ENCODE measurements around the gene RSAD1. TPM values are rescaled to one million over a fixed set of nuclear protein-coding genes. Genes with fewer than 3 reads are reported as not detected.
A peak's percentile ranks its signal among the peaks of the same experiment; 100 is the strongest.

RSAD1 gene
- total and polyA plus RNA-seq, 4 donors, result 17.2 to 54.7 (median 34.5) TPM

DNA sequence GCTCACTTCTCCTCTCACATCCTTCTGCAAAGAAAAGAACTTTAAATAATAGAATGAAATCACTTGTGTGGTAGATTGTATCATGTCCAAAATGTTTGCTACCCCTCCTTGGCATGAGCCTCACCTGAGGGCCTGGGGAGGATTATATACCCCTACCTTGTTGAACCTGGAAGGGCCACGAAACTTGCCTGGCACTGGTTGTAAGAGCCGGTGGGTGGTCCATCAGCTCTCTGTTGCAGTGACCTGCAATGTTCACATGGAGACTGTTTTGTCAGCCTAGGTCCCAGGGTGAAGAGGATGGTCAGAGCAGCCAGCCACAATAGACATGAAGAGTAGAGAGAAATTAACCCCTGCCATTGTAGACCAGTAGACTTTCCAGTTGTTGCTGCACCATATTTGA, 10.2 kb downstream of the RSAD1 start:
- H3K27me3 ChIP-seq (ENCODE audit: control insufficient read depth, insufficient read depth, low read length), result no peaks in the 10 kb centered on the region
- peaks cover 24% of the 10 kb centered on the region for H3K36me3 ChIP-seq (ENCODE audit: control insufficient read depth, insufficient read depth, low read length)
- 70% methylated on average over 2 of the region's 2 CpGs for WGBS (ENCODE audit: insufficient coverage)

DNA sequence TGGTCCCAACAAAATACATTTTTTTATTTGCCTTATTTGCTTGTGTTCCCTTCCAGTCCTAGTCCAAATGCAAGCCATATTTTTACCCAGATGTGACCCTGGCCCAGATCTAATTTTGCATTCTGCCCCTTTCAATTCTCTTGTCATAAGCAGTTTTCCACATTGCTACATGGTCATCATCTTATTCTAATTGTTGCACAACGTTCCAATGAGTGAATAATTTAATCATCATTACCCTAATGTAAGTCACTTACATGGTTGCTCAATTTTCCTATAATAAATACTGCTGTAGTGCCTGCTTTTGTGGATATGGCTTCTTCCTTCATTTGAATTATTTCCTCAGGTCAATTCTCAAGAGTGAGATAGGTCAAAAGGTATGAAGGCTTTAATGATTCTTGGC, 12.8 kb downstream of the RSAD1 start:
- Histone ChIP-seq H3K4me3 (ENCODE audit: low read depth, low read length) (no peak overlapping the region), H3K27ac (ENCODE audit: low read depth, low read length) (no peak overlapping the region)
- no CpG with 5 or more reads among the region's 1 CpG for whole genome bisulfite sequencing (ENCODE audit: insufficient coverage)

More for the DNA sequence above, 10.2 kb downstream of the RSAD1 start:
- no peak for DNase-seq (ENCODE audit: low read depth in 4 of 6, low spot score in 6 of 6)
- Histone ChIP-seq H3K4me3 (ENCODE audit: low read depth, low read length) (no peak overlapping the region), H3K27ac (ENCODE audit: low read depth, low read length) (no peak overlapping the region), H3K9me3 (ENCODE audit: control insufficient read depth, insufficient read depth, low read length) (no peaks in the 10 kb centered on the region), H3K4me1 (ENCODE audit: control insufficient read depth, insufficient read depth, low read length) (no peaks in the 10 kb centered on the region)

DNA sequence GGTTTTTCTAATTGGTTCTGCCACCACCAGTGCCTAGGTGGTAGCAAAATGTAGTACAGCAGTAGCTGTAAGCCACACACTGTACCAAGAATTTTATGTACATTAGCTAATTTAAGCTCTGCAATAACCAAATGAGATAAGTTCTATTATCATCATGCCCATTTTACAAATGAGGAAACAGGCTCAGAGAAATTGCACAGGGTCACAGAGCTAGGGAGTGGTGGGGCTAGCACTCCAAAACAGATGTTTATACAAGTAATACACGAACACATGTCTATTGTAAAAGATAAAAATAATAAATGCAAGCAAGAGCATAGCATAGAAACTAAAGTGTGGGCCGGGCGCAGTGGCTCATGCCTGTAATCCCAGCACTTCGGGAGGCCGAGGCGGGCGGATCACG, 13.6 kb downstream of the RSAD1 start:
- no peaks in the 10 kb centered on the region for H3K27me3 ChIP-seq (ENCODE audit: control insufficient read depth, insufficient read depth, low read length)
- no peak overlapping the region for H3K4me3 ChIP-seq (ENCODE audit: low read depth, low read length)
- no peaks in the 10 kb centered on the region for H3K9me3 ChIP-seq (ENCODE audit: control insufficient read depth, insufficient read depth, low read length)
- no peak overlapping the region for H3K27ac ChIP-seq (ENCODE audit: low read depth, low read length)
- WGBS (ENCODE audit: insufficient coverage), result no CpG with 5 or more reads among the region's 8 CpGs
- DNase-seq (ENCODE audit: low read depth in 4 of 6, low spot score in 6 of 6), result no peak
- peaks cover 9% of the 10 kb centered on the region for H3K36me3 ChIP-seq (ENCODE audit: control insufficient read depth, insufficient read depth, low read length)
- H3K4me1 ChIP-seq (ENCODE audit: control insufficient read depth, insufficient read depth, low read length), result no peaks in the 10 kb centered on the region

More for the DNA sequence above, 12.8 kb downstream of the RSAD1 start:
- Histone ChIP-seq H3K9me3 (ENCODE audit: control insufficient read depth, insufficient read depth, low read length) (no peaks in the 10 kb centered on the region), H3K4me1 (ENCODE audit: control insufficient read depth, insufficient read depth, low read length) (no peaks in the 10 kb centered on the region), H3K27me3 (ENCODE audit: control insufficient read depth, insufficient read depth, low read length) (no peaks in the 10 kb centered on the region), H3K36me3 (ENCODE audit: control insufficient read depth, insufficient read depth, low read length) (peaks cover 10% of the 10 kb centered on the region)
- peak in 1 of 6 donors; percentile 46 for DNase-seq (ENCODE audit: low read depth in 4 of 6, low spot score in 6 of 6)

DNA sequence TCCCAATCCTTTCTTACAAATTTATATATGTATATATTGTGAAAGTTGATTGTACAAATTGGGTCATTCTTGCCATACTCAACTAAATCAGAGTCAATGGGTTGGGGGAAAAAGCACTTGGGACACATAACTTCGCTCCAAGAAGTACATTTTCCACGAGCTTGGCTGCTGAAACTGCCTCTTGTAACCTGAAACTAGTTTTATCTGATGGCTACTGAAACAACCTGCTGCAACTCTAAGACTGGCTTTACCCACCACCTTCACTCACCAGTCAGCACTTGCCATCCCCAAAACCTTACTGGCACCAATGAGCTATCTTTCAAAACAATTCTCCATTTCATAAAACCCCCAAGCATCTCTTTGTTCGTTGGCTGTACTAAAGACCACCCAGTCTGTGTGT, 15.1 kb downstream of the RSAD1 start:
- H3K4me1 ChIP-seq (ENCODE audit: control insufficient read depth, insufficient read depth, low read length), result no peaks in the 10 kb centered on the region
- WGBS (ENCODE audit: insufficient coverage), result 60% methylated on average over 2 of the region's 3 CpGs
- H3K27ac ChIP-seq (ENCODE audit: low read depth, low read length), result no peak overlapping the region
- no peak for DNase-seq (ENCODE audit: low read depth in 4 of 6, low spot score in 6 of 6)
- no peaks in the 10 kb centered on the region for H3K9me3 ChIP-seq (ENCODE audit: control insufficient read depth, insufficient read depth, low read length)
- no peak overlapping the region for H3K4me3 ChIP-seq (ENCODE audit: low read depth, low read length)
- no peaks in the 10 kb centered on the region for H3K27me3 ChIP-seq (ENCODE audit: control insufficient read depth, insufficient read depth, low read length)
- no peaks in the 10 kb centered on the region for H3K36me3 ChIP-seq (ENCODE audit: control insufficient read depth, insufficient read depth, low read length)

DNA sequence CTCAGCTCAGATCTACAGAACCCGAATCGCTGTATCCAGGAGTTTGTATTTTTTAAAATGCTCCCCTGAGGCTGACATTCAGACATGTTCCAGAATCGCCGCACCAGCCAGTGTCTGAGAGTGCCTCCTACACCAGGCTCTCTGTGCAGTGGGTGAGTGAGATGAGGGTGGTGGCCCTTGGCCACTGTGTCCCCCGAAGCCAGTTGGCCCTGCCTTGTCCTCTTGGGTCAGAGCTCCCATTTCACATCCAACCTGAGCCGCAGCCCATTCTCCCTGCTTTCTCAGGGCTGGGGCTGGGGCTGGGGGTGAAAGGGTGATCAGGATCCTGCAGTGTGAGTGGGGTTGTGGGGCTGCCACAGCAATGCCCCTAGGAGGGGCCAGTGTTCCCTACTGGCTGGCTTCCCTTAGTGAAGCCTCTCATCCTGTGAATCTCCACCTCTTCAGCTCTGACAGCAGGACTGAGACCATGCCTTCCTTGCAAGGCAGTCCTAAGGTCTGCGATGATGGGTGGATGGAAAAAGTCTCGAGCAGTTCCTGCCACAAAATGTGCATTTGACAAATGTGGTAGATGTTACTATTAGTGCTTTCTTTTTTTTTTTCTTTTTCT, 16.7 kb downstream of the RSAD1 start:
- no peaks in the 10 kb centered on the region for H3K9me3 ChIP-seq (ENCODE audit: control insufficient read depth, insufficient read depth, low read length)
- H3K4me1 ChIP-seq (ENCODE audit: control insufficient read depth, insufficient read depth, low read length), result no peaks in the 10 kb centered on the region
- H3K27me3 ChIP-seq (ENCODE audit: control insufficient read depth, insufficient read depth, low read length), result no peaks in the 10 kb centered on the region
- DNase-seq (ENCODE audit: low read depth in 4 of 6, low spot score in 6 of 6), result no peak
- 92% methylated on average over 2 of the region's 8 CpGs for WGBS (ENCODE audit: insufficient coverage)
- H3K27ac ChIP-seq (ENCODE audit: low read depth, low read length), result no peak overlapping the region
- H3K36me3 ChIP-seq (ENCODE audit: control insufficient read depth, insufficient read depth, low read length), result no peaks in the 10 kb centered on the region
- no peak overlapping the region for H3K4me3 ChIP-seq (ENCODE audit: low read depth, low read length)

DNA sequence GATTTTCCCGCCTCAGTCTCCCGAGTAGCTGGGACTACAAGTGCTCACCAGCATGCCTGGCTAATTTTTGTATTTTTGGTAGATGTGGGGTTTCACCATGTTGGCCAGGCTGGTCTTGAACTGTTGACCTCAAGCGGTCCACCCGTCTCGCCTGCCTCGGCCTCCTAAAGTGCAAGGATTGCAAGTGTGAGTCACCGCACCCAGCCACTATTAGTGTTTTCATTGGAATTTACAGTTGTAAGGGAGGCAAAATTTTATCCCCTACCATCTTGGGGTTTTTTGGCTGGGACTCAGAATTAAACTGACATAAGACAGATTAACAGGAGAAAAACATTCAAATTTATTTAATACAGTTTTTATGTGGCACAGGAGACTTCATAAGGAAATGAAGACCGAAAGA, 17.3 kb downstream of the RSAD1 start:
- no peak for DNase-seq (ENCODE audit: low read depth in 4 of 6, low spot score in 6 of 6)
- Histone ChIP-seq H3K36me3 (ENCODE audit: control insufficient read depth, insufficient read depth, low read length) (no peaks in the 10 kb centered on the region), H3K9me3 (ENCODE audit: control insufficient read depth, insufficient read depth, low read length) (no peaks in the 10 kb centered on the region), H3K27ac (ENCODE audit: low read depth, low read length) (no peak overlapping the region), H3K4me3 (ENCODE audit: low read depth, low read length) (no peak overlapping the region), H3K27me3 (ENCODE audit: control insufficient read depth, insufficient read depth, low read length) (no peaks in the 10 kb centered on the region), H3K4me1 (ENCODE audit: control insufficient read depth, insufficient read depth, low read length) (no peaks in the 10 kb centered on the region)
- WGBS (ENCODE audit: insufficient coverage), result 96% methylated on average over 3 of the region's 8 CpGs

DNA sequence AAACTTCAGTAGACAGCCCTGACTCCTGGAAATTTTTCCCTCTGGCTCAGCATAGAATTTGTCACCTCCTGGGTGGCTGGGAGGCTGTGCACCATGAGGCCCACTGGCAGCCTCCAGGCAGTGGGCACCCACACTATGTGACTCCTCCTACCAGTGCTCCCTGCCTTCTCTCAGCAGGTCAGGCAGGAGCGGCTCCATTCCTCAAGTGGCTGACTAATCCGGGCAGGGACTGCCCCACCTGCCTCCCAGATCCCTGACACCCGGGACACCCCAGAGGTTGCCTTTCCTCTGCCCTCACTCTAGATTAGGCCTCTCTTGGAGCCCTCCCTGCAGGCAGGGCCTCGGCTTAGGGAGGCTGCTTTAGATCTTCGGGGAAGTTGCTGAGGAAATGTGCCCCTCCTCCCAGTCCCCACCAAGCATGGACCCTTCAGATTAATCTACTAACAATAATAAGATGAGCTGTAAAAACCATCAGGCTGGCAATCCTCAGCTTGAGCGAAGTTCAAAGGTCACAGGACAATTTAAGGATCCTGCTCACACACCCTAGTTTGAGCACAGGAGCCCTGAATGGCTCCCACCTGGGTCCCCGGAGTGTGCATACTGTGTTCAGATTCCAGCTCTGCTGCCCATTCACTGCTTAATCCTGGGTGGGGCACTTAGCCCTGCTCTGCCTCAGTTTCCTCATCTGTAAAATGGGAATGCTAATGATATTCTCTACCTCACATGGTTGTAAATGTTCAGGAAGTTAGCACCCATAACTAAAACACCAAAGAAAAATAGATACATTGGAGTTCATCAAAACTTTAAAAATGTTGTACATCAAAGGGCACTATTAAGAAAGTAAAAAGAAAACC, 19.6 kb downstream of the RSAD1 start:
- WGBS (ENCODE audit: insufficient coverage), result 79% methylated on average over 5 of the region's 7 CpGs

DNA sequence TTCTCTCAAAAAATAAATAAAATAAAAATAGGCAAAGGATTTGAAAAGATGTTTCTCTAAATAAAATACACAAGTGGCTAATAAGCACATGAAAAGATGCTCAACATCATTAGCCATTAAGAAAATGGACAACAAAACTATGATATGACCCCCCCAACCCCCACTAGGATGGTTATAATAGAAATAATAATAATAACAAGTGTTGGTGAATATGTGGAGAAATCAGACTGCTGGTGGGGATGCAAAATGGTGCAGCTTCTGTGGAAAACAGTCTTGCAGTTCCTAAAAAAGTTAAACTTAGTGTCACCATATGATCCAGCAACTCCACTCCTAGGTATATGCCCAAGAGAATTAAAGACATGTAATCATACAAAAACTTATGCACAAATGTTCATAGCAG, 20.6 kb downstream of the RSAD1 start:
- H3K27ac ChIP-seq (ENCODE audit: low read depth, low read length), result no peak overlapping the region
- H3K4me3 ChIP-seq (ENCODE audit: low read depth, low read length), result no peak overlapping the region
- no peaks in the 10 kb centered on the region for H3K4me1 ChIP-seq (ENCODE audit: control insufficient read depth, insufficient read depth, low read length)
- H3K9me3 ChIP-seq (ENCODE audit: control insufficient read depth, insufficient read depth, low read length), result no peaks in the 10 kb centered on the region
- no peak for DNase-seq (ENCODE audit: low read depth in 4 of 6, low spot score in 6 of 6)
- H3K36me3 ChIP-seq (ENCODE audit: control insufficient read depth, insufficient read depth, low read length), result no peaks in the 10 kb centered on the region
- no peaks in the 10 kb centered on the region for H3K27me3 ChIP-seq (ENCODE audit: control insufficient read depth, insufficient read depth, low read length)

More for the DNA sequence above, 19.6 kb downstream of the RSAD1 start:
- H3K4me3 ChIP-seq (ENCODE audit: low read depth, low read length), result no peak overlapping the region
- H3K27me3 ChIP-seq (ENCODE audit: control insufficient read depth, insufficient read depth, low read length), result no peaks in the 10 kb centered on the region
- no peaks in the 10 kb centered on the region for H3K9me3 ChIP-seq (ENCODE audit: control insufficient read depth, insufficient read depth, low read length)
- no peak for DNase-seq (ENCODE audit: low read depth in 4 of 6, low spot score in 6 of 6)
- H3K4me1 ChIP-seq (ENCODE audit: control insufficient read depth, insufficient read depth, low read length), result no peaks in the 10 kb centered on the region
- H3K36me3 ChIP-seq (ENCODE audit: control insufficient read depth, insufficient read depth, low read length), result no peaks in the 10 kb centered on the region
- H3K27ac ChIP-seq (ENCODE audit: low read depth, low read length), result no peak overlapping the region

DNA sequence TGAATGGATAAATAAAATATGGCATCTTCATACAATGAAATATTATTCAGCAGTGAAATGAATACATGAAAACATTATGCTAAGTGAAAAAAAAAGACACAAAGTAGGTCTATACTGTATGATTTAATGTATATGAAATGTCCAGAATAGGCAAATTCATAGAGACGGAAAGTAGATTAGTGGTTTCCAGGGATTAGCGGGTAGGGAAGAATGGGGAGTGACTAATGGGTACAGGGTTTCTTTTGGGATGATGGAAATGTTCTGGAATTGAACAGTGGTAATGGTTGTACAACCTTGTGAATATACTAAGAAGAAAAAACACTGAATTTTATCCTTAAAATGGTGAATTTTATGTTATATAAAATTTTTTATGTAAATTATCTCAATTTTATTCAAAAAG, 21.1 kb downstream of the RSAD1 start:
- Histone ChIP-seq H3K9me3 (ENCODE audit: control insufficient read depth, insufficient read depth, low read length) (no peaks in the 10 kb centered on the region), H3K27me3 (ENCODE audit: control insufficient read depth, insufficient read depth, low read length) (no peaks in the 10 kb centered on the region), H3K4me1 (ENCODE audit: control insufficient read depth, insufficient read depth, low read length) (no peaks in the 10 kb centered on the region), H3K4me3 (ENCODE audit: low read depth, low read length) (no peak overlapping the region), H3K27ac (ENCODE audit: low read depth, low read length) (no peak overlapping the region), H3K36me3 (ENCODE audit: control insufficient read depth, insufficient read depth, low read length) (no peaks in the 10 kb centered on the region)
- no peak for DNase-seq (ENCODE audit: low read depth in 4 of 6, low spot score in 6 of 6)
- WGBS (ENCODE audit: insufficient coverage), result 100% methylated on average over 2 of the region's 2 CpGs

DNA sequence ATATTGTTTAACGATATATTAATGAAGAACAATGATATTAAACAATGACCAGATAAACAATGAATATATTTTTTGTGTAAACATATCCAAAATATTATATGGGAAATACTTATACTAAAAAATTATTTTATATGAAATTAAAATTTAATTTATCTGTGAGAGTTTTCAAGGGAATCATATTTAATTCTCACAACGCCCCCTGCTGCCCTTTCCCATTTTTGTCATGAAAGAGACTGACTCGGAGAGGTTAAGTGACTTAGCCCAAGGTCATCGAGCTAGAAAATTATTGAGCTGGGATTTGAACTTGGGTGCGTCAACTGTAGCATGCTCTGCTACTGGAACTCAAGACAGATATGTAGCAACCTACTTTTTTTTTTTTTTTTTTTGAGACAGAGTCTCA, 22.4 kb downstream of the RSAD1 start:
- Histone ChIP-seq H3K4me3 (ENCODE audit: low read depth, low read length) (no peak overlapping the region), H3K27me3 (ENCODE audit: control insufficient read depth, insufficient read depth, low read length) (no peaks in the 10 kb centered on the region), H3K27ac (ENCODE audit: low read depth, low read length) (no peak overlapping the region), H3K4me1 (ENCODE audit: control insufficient read depth, insufficient read depth, low read length) (no peaks in the 10 kb centered on the region), H3K36me3 (ENCODE audit: control insufficient read depth, insufficient read depth, low read length) (no peaks in the 10 kb centered on the region), H3K9me3 (ENCODE audit: control insufficient read depth, insufficient read depth, low read length) (no peaks in the 10 kb centered on the region)
- peak in 1 of 6 donors; percentile 29 for DNase-seq (ENCODE audit: low read depth in 4 of 6, low spot score in 6 of 6)
- 80% methylated on average over 1 of the region's 5 CpGs for WGBS (ENCODE audit: insufficient coverage)
